GM23338 (cell line): ENCODE measurements around the gene CPM. TPM values are rescaled to one million over a fixed set of nuclear protein-coding genes. Genes with fewer than 3 reads are reported as not detected.

ENCODE experiments used
- ATAC-seq: fragments of 200-7000 bp; cut with Tn5 transposase; 3 replicates; pipeline ENCODE4 v1.9.1; 2020
- DNase-seq: peaks from one replicate; pipeline ENCODE4 v3.0.0-alpha.2; 2015; ENCODE audit warnings: low spot score
- H2AFZ ChIP-seq: fragments of 200-600 bp; sonication (generic); 2 replicates; pipeline ENCODE4 v1.8.0; 2016; ENCODE audit warnings: antibody characterized with exemption, mild to moderate bottlenecking, moderate library complexity
- H3F3A ChIP-seq: fragments of 200-600 bp; sonication (generic); replicated peaks from 2 replicates; pipeline ENCODE4 v1.8.0; 2017; ENCODE audit warnings: antibody characterized with exemption, mixed run types, low read depth
- H3K27ac ChIP-seq: fragments of 200-600 bp; sonication (generic); 2 replicates; pipeline ENCODE4 v1.6.1; 2016; ENCODE audit warnings: low read depth
- H3K27me3 ChIP-seq: fragments of 200-600 bp; sonication (generic); 2 replicates; pipeline ENCODE4 v1.8.0; 2016; ENCODE audit warnings: mild to moderate bottlenecking, mixed run types, moderate library complexity; ENCODE audit not compliant: insufficient read depth
- H3K36me3 ChIP-seq: fragments of 200-600 bp; sonication (generic); 2 replicates; pipeline ENCODE4 v1.8.0; 2016; ENCODE audit warnings: mild to moderate bottlenecking; ENCODE audit not compliant: insufficient read depth
- H3K4me1 ChIP-seq: fragments of 200-600 bp; sonication (generic); 2 replicates; pipeline ENCODE4 v1.8.0; 2016; ENCODE audit warnings: mild to moderate bottlenecking, moderate library complexity; ENCODE audit not compliant: insufficient read depth
- H3K4me2 ChIP-seq: fragments of 200-600 bp; sonication (generic); 2 replicates; pipeline ENCODE4 v1.7.1; 2017; ENCODE audit warnings: mixed run types
- H3K4me3 ChIP-seq: fragments of 200-600 bp; sonication (generic); 2 replicates; pipeline ENCODE4 v1.6.1; 2016; ENCODE audit warnings: mixed run types
- H3K79me2 ChIP-seq: fragments of 200-600 bp; sonication (generic); replicated peaks from 2 replicates; pipeline ENCODE4 v1.8.0; 2017; ENCODE audit warnings: mild to moderate bottlenecking; ENCODE audit not compliant: insufficient read depth
- H3K9me2 ChIP-seq: fragments of 200-600 bp; sonication (generic); 2 replicates; pipeline ENCODE4 v1.8.0; 2017; ENCODE audit not compliant: insufficient read depth
- H4K20me1 ChIP-seq: fragments of 200-600 bp; sonication (generic); replicated peaks from 2 replicates; pipeline ENCODE4 v1.8.0; 2017; ENCODE audit warnings: mild to moderate bottlenecking; ENCODE audit not compliant: insufficient read depth
- H3K27ac Mint-ChIP-seq: 2 replicates; pipeline ENCODE4 v1.8.0; 2020; ENCODE audit warnings: inconsistent platforms, mild to moderate bottlenecking, moderate library complexity, mixed read lengths
- H3K27me3 Mint-ChIP-seq: 3 replicates; pipeline ENCODE4 v1.8.0; 2022; ENCODE audit warnings: low read depth, mild to moderate bottlenecking, moderate library complexity, mixed read lengths, inconsistent platforms; ENCODE audit not compliant: insufficient read depth, poor library complexity
- H3K36me3 Mint-ChIP-seq: 3 replicates; pipeline ENCODE4 v1.8.0; 2021; ENCODE audit warnings: low read depth, mild to moderate bottlenecking, inconsistent platforms, moderate library complexity, mixed read lengths
- H3K4me1 Mint-ChIP-seq: 3 replicates; pipeline ENCODE4 v1.8.0; 2020; ENCODE audit warnings: mild to moderate bottlenecking, inconsistent platforms, mixed read lengths
- H3K4me3 Mint-ChIP-seq: 3 replicates; pipeline ENCODE4 v1.8.0; 2021; ENCODE audit warnings: moderate library complexity, mild to moderate bottlenecking, inconsistent platforms, mixed read lengths
- H3K9me3 Mint-ChIP-seq: 3 replicates; pipeline ENCODE4 v1.8.0; 2020; ENCODE audit warnings: moderate library complexity, mild to moderate bottlenecking, inconsistent platforms, mixed read lengths
- EZH2phosphoT487 ChIP-seq: fragments of 200-600 bp; sonication (generic); IDR thresholded peaks from one replicate; pipeline ENCODE4 v1.8.1; 2018; ENCODE audit warnings: antibody characterized with exemption; ENCODE audit not compliant: unreplicated experiment
- JUNB ChIP-seq: IDR thresholded peaks from one replicate; pipeline ENCODE4 v1.6.1; 2016; ENCODE audit warnings: antibody characterized with exemption; ENCODE audit not compliant: unreplicated experiment
- NANOG ChIP-seq: IDR thresholded peaks from 2 replicates; pipeline ENCODE4 v1.6.1; 2016; ENCODE audit warnings: antibody characterized with exemption, borderline replicate concordance
- POLR2AphosphoS5 ChIP-seq: IDR thresholded peaks from 2 replicates; pipeline ENCODE4 v1.6.1; 2016; ENCODE audit warnings: antibody characterized with exemption, low read depth
- STAT1 ChIP-seq: IDR thresholded peaks from one replicate; pipeline ENCODE4 v1.6.1; 2016; ENCODE audit warnings: antibody characterized with exemption; ENCODE audit not compliant: unreplicated experiment
- ZNF114 ChIP-seq: fragments of 250-450 bp; sonication (Bioruptor Pico); IDR thresholded peaks from 2 replicates; pipeline ENCODE4 v1.5.0; 2020; ENCODE audit warnings: mild to moderate bottlenecking, moderate library complexity
- ZNF331 ChIP-seq: fragments of 250-450 bp; sonication (Bioruptor Pico); IDR thresholded peaks from 2 replicates; pipeline ENCODE4 v1.5.0; 2020; ENCODE audit warnings: low read depth, mild to moderate bottlenecking, moderate library complexity
- polyA plus RNA-seq: library from polyadenylated mRNA; unstranded; fragments of >200 nt; fragmentation: Nextera tagmentation; extraction: Ambion mirVana; gene quantifications from 2 replicates; pipeline ENCODE4 v1.2.1, GENCODE V29; 2016
- total RNA-seq: library from RNA; depleted of rRNA; stranded (reverse); fragments of >200 nt; shearing (Covaris generic); gene quantifications from 2 replicates; pipeline ENCODE4 v1.2.3, GENCODE V29; 2014
- TF ChIP-seq, protein P1 (sequence below): fragments of 250-450 bp; sonication (Bioruptor Pico); IDR thresholded peaks from 2 replicates; pipeline ENCODE4 v1.5.0; 2020; ENCODE audit warnings: mild to moderate bottlenecking, moderate library complexity
- TF ChIP-seq, protein P2 (sequence below): IDR thresholded peaks from 2 replicates; pipeline ENCODE4 v1.6.1; 2016; ENCODE audit warnings: antibody characterized with exemption
- TF ChIP-seq, protein P3 (sequence below): IDR thresholded peaks from one replicate; pipeline ENCODE4 v1.6.1; 2018; ENCODE audit warnings: antibody characterized with exemption; ENCODE audit not compliant: unreplicated experiment

CPM gene
- total and polyA plus RNA-seq, 2 experiments from 2014 or later, result 0.37 to 5.8 TPM

DNA sequence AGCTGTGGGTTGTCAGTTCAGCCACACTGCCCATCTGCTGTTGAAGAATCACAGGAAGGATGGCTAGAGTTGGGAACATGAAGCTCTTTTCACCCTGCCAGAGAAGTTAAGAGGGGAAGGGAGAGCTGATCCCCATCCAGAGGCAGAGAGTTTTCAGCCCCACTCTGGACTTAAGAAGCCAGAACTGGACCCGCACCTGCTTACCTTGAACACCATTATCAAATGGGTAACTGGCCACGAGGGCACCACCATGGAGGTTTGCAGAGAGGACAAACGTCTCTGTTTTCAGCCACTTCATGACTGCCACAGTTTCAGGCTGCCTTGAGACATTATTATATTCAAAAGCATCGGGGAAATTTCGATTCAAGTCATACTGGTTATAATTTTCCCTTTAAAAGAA lies 63.0 kb downstream of the CPM start:
- DNase-seq (no peak), ATAC-seq (no peak)
- peaks cover 13% of the 10 kb centered on the region for H3K4me1 Mint-ChIP-seq
- H2AFZ ChIP-seq, result no peak overlapping the region
- peaks cover 11% of the 10 kb centered on the region; the same call in 1 of the 2 replicates for H3K4me1 ChIP-seq
- H3K27me3 Mint-ChIP-seq, result no peaks in the 10 kb centered on the region
- H3K4me3 Mint-ChIP-seq, result no peak overlapping the region
- TF ChIP-seq ZNF114 (CRISPR knock-in tag), result no peak
- no peak for TF ChIP-seq POLR2AphosphoS5
- TF ChIP-seq ZNF331 (CRISPR knock-in tag), result no peak
- no peak for TF ChIP-seq STAT1
- TF ChIP-seq JUNB, result no peak
- no peak for TF ChIP-seq NANOG
- TF ChIP-seq, protein P1, sequence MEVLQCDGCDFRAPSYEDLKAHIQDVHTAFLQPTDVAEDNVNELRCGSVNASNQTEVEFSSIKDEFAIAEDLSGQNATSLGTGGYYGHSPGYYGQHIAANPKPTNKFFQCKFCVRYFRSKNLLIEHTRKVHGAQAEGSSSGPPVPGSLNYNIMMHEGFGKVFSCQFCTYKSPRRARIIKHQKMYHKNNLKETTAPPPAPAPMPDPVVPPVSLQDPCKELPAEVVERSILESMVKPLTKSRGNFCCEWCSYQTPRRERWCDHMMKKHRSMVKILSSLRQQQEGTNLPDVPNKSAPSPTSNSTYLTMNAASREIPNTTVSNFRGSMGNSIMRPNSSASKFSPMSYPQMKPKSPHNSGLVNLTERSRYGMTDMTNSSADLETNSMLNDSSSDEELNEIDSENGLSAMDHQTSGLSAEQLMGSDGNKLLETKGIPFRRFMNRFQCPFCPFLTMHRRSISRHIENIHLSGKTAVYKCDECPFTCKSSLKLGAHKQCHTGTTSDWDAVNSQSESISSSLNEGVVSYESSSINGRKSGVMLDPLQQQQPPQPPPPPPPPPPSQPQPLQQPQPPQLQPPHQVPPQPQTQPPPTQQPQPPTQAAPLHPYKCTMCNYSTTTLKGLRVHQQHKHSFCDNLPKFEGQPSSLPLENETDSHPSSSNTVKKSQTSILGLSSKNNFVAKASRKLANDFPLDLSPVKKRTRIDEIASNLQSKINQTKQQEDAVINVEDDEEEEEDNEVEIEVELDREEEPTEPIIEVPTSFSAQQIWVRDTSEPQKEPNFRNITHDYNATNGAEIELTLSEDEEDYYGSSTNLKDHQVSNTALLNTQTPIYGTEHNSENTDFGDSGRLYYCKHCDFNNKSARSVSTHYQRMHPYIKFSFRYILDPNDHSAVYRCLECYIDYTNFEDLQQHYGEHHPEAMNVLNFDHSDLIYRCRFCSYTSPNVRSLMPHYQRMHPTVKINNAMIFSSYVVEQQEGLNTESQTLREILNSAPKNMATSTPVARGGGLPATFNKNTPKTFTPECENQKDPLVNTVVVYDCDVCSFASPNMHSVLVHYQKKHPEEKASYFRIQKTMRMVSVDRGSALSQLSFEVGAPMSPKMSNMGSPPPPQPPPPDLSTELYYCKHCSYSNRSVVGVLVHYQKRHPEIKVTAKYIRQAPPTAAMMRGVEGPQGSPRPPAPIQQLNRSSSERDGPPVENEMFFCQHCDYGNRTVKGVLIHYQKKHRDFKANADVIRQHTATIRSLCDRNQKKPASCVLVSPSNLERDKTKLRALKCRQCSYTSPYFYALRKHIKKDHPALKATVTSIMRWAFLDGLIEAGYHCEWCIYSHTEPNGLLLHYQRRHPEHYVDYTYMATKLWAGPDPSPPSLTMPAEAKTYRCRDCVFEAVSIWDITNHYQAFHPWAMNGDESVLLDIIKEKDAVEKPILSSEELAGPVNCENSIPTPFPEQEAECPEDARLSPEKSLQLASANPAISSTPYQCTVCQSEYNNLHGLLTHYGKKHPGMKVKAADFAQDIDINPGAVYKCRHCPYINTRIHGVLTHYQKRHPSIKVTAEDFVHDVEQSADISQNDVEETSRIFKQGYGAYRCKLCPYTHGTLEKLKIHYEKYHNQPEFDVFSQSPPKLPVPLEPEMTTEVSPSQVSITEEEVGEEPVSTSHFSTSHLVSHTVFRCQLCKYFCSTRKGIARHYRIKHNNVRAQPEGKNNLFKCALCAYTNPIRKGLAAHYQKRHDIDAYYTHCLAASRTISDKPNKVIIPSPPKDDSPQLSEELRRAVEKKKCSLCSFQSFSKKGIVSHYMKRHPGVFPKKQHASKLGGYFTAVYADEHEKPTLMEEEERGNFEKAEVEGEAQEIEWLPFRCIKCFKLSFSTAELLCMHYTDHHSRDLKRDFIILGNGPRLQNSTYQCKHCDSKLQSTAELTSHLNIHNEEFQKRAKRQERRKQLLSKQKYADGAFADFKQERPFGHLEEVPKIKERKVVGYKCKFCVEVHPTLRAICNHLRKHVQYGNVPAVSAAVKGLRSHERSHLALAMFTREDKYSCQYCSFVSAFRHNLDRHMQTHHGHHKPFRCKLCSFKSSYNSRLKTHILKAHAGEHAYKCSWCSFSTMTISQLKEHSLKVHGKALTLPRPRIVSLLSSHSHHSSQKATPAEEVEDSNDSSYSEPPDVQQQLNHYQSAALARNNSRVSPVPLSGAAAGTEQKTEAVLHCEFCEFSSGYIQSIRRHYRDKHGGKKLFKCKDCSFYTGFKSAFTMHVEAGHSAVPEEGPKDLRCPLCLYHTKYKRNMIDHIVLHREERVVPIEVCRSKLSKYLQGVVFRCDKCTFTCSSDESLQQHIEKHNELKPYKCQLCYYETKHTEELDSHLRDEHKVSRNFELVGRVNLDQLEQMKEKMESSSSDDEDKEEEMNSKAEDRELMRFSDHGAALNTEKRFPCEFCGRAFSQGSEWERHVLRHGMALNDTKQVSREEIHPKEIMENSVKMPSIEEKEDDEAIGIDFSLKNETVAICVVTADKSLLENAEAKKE, result no peak
- TF ChIP-seq, protein P2, sequence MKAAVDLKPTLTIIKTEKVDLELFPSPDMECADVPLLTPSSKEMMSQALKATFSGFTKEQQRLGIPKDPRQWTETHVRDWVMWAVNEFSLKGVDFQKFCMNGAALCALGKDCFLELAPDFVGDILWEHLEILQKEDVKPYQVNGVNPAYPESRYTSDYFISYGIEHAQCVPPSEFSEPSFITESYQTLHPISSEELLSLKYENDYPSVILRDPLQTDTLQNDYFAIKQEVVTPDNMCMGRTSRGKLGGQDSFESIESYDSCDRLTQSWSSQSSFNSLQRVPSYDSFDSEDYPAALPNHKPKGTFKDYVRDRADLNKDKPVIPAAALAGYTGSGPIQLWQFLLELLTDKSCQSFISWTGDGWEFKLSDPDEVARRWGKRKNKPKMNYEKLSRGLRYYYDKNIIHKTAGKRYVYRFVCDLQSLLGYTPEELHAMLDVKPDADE, result no peak
- TF ChIP-seq EZH2phosphoT487, result no peak
- TF ChIP-seq, protein P3, sequence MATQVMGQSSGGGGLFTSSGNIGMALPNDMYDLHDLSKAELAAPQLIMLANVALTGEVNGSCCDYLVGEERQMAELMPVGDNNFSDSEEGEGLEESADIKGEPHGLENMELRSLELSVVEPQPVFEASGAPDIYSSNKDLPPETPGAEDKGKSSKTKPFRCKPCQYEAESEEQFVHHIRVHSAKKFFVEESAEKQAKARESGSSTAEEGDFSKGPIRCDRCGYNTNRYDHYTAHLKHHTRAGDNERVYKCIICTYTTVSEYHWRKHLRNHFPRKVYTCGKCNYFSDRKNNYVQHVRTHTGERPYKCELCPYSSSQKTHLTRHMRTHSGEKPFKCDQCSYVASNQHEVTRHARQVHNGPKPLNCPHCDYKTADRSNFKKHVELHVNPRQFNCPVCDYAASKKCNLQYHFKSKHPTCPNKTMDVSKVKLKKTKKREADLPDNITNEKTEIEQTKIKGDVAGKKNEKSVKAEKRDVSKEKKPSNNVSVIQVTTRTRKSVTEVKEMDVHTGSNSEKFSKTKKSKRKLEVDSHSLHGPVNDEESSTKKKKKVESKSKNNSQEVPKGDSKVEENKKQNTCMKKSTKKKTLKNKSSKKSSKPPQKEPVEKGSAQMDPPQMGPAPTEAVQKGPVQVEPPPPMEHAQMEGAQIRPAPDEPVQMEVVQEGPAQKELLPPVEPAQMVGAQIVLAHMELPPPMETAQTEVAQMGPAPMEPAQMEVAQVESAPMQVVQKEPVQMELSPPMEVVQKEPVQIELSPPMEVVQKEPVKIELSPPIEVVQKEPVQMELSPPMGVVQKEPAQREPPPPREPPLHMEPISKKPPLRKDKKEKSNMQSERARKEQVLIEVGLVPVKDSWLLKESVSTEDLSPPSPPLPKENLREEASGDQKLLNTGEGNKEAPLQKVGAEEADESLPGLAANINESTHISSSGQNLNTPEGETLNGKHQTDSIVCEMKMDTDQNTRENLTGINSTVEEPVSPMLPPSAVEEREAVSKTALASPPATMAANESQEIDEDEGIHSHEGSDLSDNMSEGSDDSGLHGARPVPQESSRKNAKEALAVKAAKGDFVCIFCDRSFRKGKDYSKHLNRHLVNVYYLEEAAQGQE, result no peak
- no peaks in the 10 kb centered on the region for H3K79me2 ChIP-seq
- no peak overlapping the region for H3K27ac ChIP-seq
- H3F3A ChIP-seq, result no peaks in the 10 kb centered on the region
- H3K36me3 Mint-ChIP-seq, result no peaks in the 10 kb centered on the region
- H3K4me2 ChIP-seq, result no peak overlapping the region
- no peaks in the 10 kb centered on the region for H3K36me3 ChIP-seq
- H3K27ac Mint-ChIP-seq, result no peak overlapping the region
- H3K27me3 ChIP-seq, result no peaks in the 10 kb centered on the region
- H3K9me2 ChIP-seq, result no peaks in the 10 kb centered on the region
- no peaks in the 10 kb centered on the region for H3K9me3 Mint-ChIP-seq
- no peak overlapping the region for H3K4me3 ChIP-seq
- no peaks in the 10 kb centered on the region for H4K20me1 ChIP-seq
